K562 (cell line): ENCODE measurements around the gene TM2D3. TPM values are rescaled to one million over a fixed set of nuclear protein-coding genes. Genes with fewer than 3 reads are reported as not detected.

ENCODE experiments used
- ATAC-seq: fragments of 200-7000 bp; cut with Tn5 transposase; 3 replicates; pipeline ENCODE4 v1.9.1; 2020; ENCODE audit warnings: moderate library complexity
- BruUV-seq: library from RNA; stranded (reverse); fragments of 400-500 nt; replicated peaks from 2 replicates; lab custom pipeline; 2021; lab: Mats Ljungman, UMichigan
- CTCF ChIA-PET: fragments of 300-600 bp; formaldehyde crosslinking; extraction: SDS; loops from one replicate; lab custom pipeline; 2021; ENCODE audit warnings: low intra/inter-chr PET ratio; lab: Yijun Ruan, JAX
- POLR2A ChIA-PET: fragments of 300-600, 350-650 bp; sonication (Branson Sonifier 250); formaldehyde crosslinking; extraction: SDS; loops from one replicate; lab custom pipeline; 2021; ENCODE audit warnings: antibody characterized with exemption, inconsistent platforms; lab: Yijun Ruan, JAX
- DNase-seq, 4 experiments: peaks; one replicate each; pipeline versions ENCODE4 v3.0.0 to v3.0.0-alpha.2; 2011 to 2018; ENCODE audit warnings: low spot score in 3 of 4, mixed read lengths in 3 of 4; ENCODE audit errors: extremely low read depth in 1 of 4
- FAIRE-seq: peaks from 2 replicates; lab custom pipeline; 2011; peaks lifted over from hg19 to GRCh38; lab: Jason Lieb, UNC
- H2AFZ ChIP-seq: 2 replicates; pipeline ENCODE4 v1.6.0; 2011; ENCODE audit warnings: low read depth, low read length, control low read depth, inconsistent platforms
- H3K27ac ChIP-seq: fragments of 200-600 bp; 3 replicates; pipeline ENCODE4 v1.8.0; 2011; ENCODE audit warnings: low read depth, mild to moderate bottlenecking, control low read depth, inconsistent platforms, low read length, moderate library complexity, mixed read lengths; ENCODE audit errors: extremely low read depth
- H3K27me3 ChIP-seq, 2 experiments: fragments of 300-600 bp in 1 of 2; 2 replicates in 1 of 2; 3 replicates in 1 of 2; pipeline versions ENCODE4 v1.6.0 to v1.8.0; 2011; ENCODE audit warnings: inconsistent platforms in 2 of 2, low read length in 2 of 2, mild to moderate bottlenecking in 1 of 2, mixed read lengths in 1 of 2, moderate library complexity in 1 of 2; ENCODE audit not compliant: control insufficient read depth in 2 of 2, insufficient read depth in 2 of 2
- H3K36me3 ChIP-seq: fragments of 300-600 bp; 3 replicates; pipeline ENCODE4 v1.8.0; 2011; ENCODE audit warnings: mild to moderate bottlenecking, low read length, inconsistent platforms; ENCODE audit not compliant: control insufficient read depth, insufficient read depth
- H3K4me1 ChIP-seq, 2 experiments: fragments of 200-600 bp in 1 of 2; replicated peaks in 1 of 2; 2 replicates in 1 of 2; 3 replicates in 1 of 2; pipeline versions ENCODE4 v1.5.1 to v1.8.0; 2011; ENCODE audit warnings: inconsistent platforms in 2 of 2, low read length in 2 of 2, mild to moderate bottlenecking in 1 of 2, mixed read lengths in 1 of 2, moderate library complexity in 1 of 2; ENCODE audit not compliant: control insufficient read depth in 2 of 2, insufficient read depth in 2 of 2
- H3K4me2 ChIP-seq: 2 replicates; pipeline ENCODE4 v1.6.1; 2011; ENCODE audit warnings: low read length, control low read depth, inconsistent platforms, mixed read lengths; ENCODE audit not compliant: insufficient read depth
- H3K4me3 ChIP-seq: fragments of 200-600 bp; sonication (generic), shearing (Covaris generic); 2 replicates; pipeline ENCODE4 v1.5.1; 2016; ENCODE audit warnings: control low read depth, inconsistent platforms
- H3K79me2 ChIP-seq: fragments of 200-600 bp; 3 replicates; pipeline ENCODE4 v1.8.0; 2011; ENCODE audit warnings: low read length, inconsistent platforms; ENCODE audit not compliant: control insufficient read depth, insufficient read depth
- H3K9ac ChIP-seq, 2 experiments: 2 replicates each; pipeline versions ENCODE4 v1.6.0 to v1.6.1; 2011; ENCODE audit warnings: low read depth in 2 of 2, low read length in 2 of 2, control low read depth in 1 of 2, inconsistent platforms in 1 of 2, mild to moderate bottlenecking in 1 of 2, mixed read lengths in 1 of 2; ENCODE audit not compliant: insufficient read depth in 1 of 2
- H3K9me1 ChIP-seq: one replicate; pipeline ENCODE4 v1.6.0; 2011; ENCODE audit warnings: inconsistent platforms, mild to moderate bottlenecking, low read length, moderate library complexity; ENCODE audit not compliant: control insufficient read depth, insufficient read depth
- H3K9me3 ChIP-seq: replicated peaks from 2 replicates; pipeline ENCODE4 v1.5.1; 2011; ENCODE audit warnings: low read depth, low read length, inconsistent platforms; ENCODE audit not compliant: control insufficient read depth, insufficient read depth
- H4K20me1 ChIP-seq: replicated peaks from 2 replicates; pipeline ENCODE4 v1.6.1; 2011; ENCODE audit warnings: low read length, inconsistent platforms, mixed read lengths; ENCODE audit not compliant: control insufficient read depth, insufficient read depth
- DLX4 ChIP-seq: fragments of 250-450 bp; sonication (Bioruptor Pico); IDR thresholded peaks from 2 replicates; pipeline ENCODE4 v1.6.1; 2021; ENCODE audit warnings: mild to moderate bottlenecking
- ETV5 ChIP-seq: sonication (generic); formaldehyde crosslinking; IDR thresholded peaks from 2 replicates; pipeline ENCODE4 v1.4.0; 2020; ENCODE audit warnings: low read depth, mild to moderate bottlenecking, missing genetic modification reagents
- ETV6 ChIP-seq, 3 experiments: fragments of 150-350 bp in 1 of 3; sonication (generic) in 1 of 3; formaldehyde crosslinking in 1 of 3; IDR thresholded peaks; 2 replicates each; pipeline versions ENCODE4 v1.6.1 to v1.8.0; 2014 to 2022; ENCODE audit warnings: borderline replicate concordance in 2 of 3, low read depth in 2 of 3, antibody characterized with exemption in 1 of 3, low read length in 1 of 3, mild to moderate bottlenecking in 1 of 3, missing genetic modification reagents in 1 of 3
- MYC ChIP-seq, 2 experiments: fragments of 250-450 bp in 1 of 2; sonication (Bioruptor Pico) in 1 of 2; IDR thresholded peaks; 2 replicates each; pipeline versions ENCODE4 v1.5.1 to v1.6.1; 2012 to 2021; ENCODE audit warnings: low read depth in 2 of 2, borderline replicate concordance in 1 of 2, improper control_type of control experiment in 1 of 2, low read length in 1 of 2, mild to moderate bottlenecking in 1 of 2, moderate library complexity in 1 of 2
- ZKSCAN3 ChIP-seq: fragments of 250-450 bp; sonication (Bioruptor Pico); IDR thresholded peaks from 2 replicates; pipeline ENCODE4 v1.4.0; 2020
- WGBS: fragments of 100-300 bp; shearing (Covaris generic); methylation state at CpG from one replicate; pipeline ENCODE4 v1.1.6; 2016; ENCODE audit warnings: low coverage, mixed read lengths; ENCODE audit not compliant: insufficient coverage; ENCODE audit errors: missing lambda C conversion rate; 5-methylcytosine and 5-hydroxymethylcytosine counted together
- in situ Hi-C: fragments of 300-500 bp; cut with MboI; formaldehyde crosslinking; loops from 4 replicates; pipeline ENCODE4 v1.15.0; 2018; ENCODE audit warnings: inconsistent platforms, mixed read lengths
- intact Hi-C: fragments of 100-400 bp; cut with micrococcal nuclease; formaldehyde crosslinking; loops from 2 replicates; pipeline ENCODE4 v1.14.2; 2022
- polyA plus RNA-seq, 8 experiments: library from polyadenylated mRNA; depleted of rRNA in 4 of 8; stranded (reverse) in 5 of 8; unstranded in 3 of 8; fragments of >200 nt; fragmentation: Nextera tagmentation in 2 of 8; fragmentation: Illumina TruSeq in 1 of 8; extraction: Ambion mirVana in 2 of 8; extraction: Trizol in 1 of 8; gene quantifications; 2 replicates each; pipeline versions ENCODE4 v1.2.1 to v1.2.3, GENCODE V29; 2011 to 2014; ENCODE audit warnings: inconsistent platforms in 1 of 8, missing spikeins in 1 of 8
- total RNA-seq, 7 experiments: library from RNA; depleted of rRNA in 6 of 7; stranded (reverse); fragments of >200 nt in 6 of 7; fragmentation: Illumina TruSeq in 2 of 7; extraction: Trizol in 2 of 7; gene quantifications; 2 replicates each; pipeline versions ENCODE4 v1.2.1 to v1.2.3, GENCODE V29; 2011 to 2021; ENCODE audit warnings: low replicate concordance in 1 of 7

The TM2D3 gene
- total and polyA plus RNA-seq, 9 of the 15 experiments (the other 6 are each of a cell fraction or from before 2014, with no cell fraction given), result 16.5 to 67.9 (median 31.3) TPM

- POLR2A ChIA-PET, result no interaction called here
- in situ Hi-C loops (no loop called here), intact Hi-C loops (no loop called here)
- ATAC-seq, result no peak
- H2AFZ ChIP-seq, result no peak overlapping the region
- H3K27ac ChIP-seq, result no peak overlapping the region
- no peak for DNase-seq
- CTCF ChIA-PET, result no interaction called here
- no peaks in the 10 kb centered on the region; a peak in 1 of 5 replicates for H3K4me1 ChIP-seq
- BruUV-seq, result no TSS peak
- no peak overlapping the region for H3K4me3 ChIP-seq
- no peaks in the 10 kb centered on the region for H3K27me3 ChIP-seq
- no peak overlapping the region for H3K4me2 ChIP-seq
- WGBS, result 87% methylated on average over 1 of the region's 1 CpG
- H3K9me1 ChIP-seq, result no peaks in the 10 kb centered on the region
- no peaks in the 10 kb centered on the region for H3K36me3 ChIP-seq
- no peak for FAIRE-seq
- peaks cover 10% of the 10 kb centered on the region for H3K9me3 ChIP-seq
- no peak for TF ChIP-seq DLX4
- no peak for TF ChIP-seq MYC (IDR thresholded peaks at IDR 0.05; ENCODE audit: low read depth, low read length)
- no peak for TF ChIP-seq MYC (CRISPR knock-in tag; IDR thresholded peaks at IDR 0.05; ENCODE audit: borderline replicate concordance, low read depth)
- TF ChIP-seq ZKSCAN3, result no peak
- no peak for TF ChIP-seq ETV5 (CRISPR knock-in tag)
- no peak for TF ChIP-seq ETV6 (IDR thresholded peaks at IDR 0.05; ENCODE audit: borderline replicate concordance in 1 of 2, low read depth in 2 of 2, low read length in 1 of 2)
- no peak for TF ChIP-seq ETV6 (CRISPR knock-in tag; IDR thresholded peaks at IDR 0.05; ENCODE audit: borderline replicate concordance)
- no peaks in the 10 kb centered on the region for H3K79me2 ChIP-seq
- no peaks in the 10 kb centered on the region for H4K20me1 ChIP-seq
- H3K9ac ChIP-seq, result no peak overlapping the region
Observed at GRCh38 chr15:101625980-101626379, 26.2 kb downstream of the TM2D3 start.
